ENCODE measurements around the gene ELFN2.

The ELFN2 gene

DNA sequence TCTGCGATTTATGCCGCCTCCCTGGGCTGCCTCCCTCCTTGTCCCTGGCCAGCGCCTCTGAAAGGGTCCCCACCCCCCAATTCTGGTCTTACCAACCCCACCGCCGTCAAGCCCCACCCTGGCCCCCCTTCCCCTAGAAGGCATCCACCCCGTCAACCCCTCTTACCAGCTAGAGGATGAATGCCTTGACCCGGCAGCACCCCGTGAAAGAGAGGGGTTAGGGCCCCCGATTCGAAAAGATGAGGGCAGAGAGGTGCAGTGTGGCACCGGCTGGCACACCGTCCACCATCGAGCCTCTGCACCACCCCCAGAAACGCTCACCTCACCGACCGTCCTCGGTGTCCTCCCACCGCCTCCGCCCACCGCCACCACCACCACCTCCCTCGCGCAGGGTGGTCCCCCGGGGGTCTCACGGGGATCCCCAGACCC, 559 bp downstream of the ELFN2 start:
- no peak for DNase-seq

GRCh38 chr22:37425800-37426705, 1.2 kb downstream of the ELFN2 start:
- DNase-seq: no peak

- DNase-seq: no peak
Measured at GRCh38 chr22:37425369-37425768, 1.9 kb downstream of the ELFN2 start.

DNA sequence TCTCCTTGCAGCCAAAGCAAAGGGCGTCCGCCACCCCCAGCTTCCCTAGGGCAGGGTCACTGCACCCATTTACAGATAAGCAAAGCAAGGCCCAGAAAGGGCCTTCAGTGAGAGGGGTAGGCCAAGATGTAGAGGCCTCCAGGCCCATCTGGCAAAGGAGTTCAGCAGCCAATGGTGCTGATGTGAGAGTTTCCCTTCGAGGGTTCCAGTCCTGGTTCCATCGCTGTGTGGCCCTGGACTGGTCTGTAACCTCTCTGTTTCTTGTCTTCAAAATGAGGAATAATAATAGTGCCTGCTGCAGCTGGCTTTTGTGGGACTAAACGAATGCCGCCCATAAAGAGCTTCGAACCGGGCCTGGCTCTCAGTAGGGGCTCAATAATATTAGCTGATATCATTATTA, 4.0 kb downstream of the ELFN2 start:
- no peak for DNase-seq

DNA sequence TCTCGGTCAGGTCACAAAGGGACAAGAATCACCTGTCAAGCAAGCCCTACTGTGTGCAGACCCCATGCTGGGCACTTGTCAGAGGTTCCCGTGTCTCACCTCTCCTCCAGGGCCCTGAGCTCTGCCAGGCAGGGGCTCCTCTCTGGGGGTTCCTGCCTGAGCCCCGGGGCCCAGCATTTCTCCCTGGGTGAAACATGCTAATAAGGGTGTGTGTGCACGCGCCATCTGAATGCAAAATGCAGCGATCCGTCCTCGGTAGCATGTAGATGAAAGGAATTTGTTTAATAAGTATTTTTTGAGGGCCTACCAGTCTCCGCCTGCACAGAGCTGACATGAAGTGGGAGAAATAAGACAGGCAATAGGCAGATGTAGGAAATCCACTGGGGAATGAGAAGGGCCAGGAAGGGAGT, 5.8 kb downstream of the ELFN2 start:
- no peak for DNase-seq

DNA sequence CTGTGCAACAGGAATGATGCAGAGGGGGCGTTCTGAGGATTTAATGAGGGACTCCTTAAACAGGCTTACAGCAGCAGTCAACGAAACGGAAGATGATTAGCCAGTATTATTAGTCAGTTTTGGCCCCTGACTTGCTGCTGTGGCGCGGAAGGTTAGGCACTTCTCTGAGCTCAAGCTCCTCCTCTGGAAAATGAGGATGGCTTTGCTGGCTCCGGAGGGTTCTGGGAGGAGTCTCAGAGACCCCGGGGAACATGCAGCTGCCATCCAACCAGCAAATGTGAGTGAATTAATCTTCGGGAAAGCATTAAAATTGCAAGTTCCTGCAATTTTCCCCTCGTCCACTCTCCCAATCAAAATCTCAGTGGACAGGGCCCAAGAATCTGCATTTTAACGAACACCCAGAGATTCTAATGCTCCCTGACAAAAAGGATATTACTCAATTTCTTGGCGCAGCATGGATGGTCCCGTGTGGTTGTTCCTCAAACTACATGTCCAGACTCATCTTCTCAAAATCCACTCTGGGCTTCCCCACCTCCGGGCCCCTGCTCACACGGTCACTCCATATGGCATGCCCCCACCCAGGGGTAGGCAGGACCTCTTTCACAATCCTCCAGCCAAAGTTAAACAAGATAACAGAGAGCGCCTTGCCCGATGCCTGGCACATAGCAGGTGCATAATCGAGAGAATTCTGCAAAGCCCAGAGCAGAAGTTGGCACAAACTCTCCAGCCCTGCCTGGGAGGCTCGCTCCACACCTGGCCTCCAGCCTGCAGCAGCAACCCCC, 6.4 kb downstream of the ELFN2 start:
- no peak for DNase-seq

- DNase-seq: peak; percentile 41 to 59
Measured at GRCh38 chr22:37419969-37420685, 7.2 kb downstream of the ELFN2 start.

GRCh38 chr22:37419370-37419968, 7.8 kb downstream of the ELFN2 start:
- peak in 1 of 2 experiments; percentile 29 for DNase-seq

DNA sequence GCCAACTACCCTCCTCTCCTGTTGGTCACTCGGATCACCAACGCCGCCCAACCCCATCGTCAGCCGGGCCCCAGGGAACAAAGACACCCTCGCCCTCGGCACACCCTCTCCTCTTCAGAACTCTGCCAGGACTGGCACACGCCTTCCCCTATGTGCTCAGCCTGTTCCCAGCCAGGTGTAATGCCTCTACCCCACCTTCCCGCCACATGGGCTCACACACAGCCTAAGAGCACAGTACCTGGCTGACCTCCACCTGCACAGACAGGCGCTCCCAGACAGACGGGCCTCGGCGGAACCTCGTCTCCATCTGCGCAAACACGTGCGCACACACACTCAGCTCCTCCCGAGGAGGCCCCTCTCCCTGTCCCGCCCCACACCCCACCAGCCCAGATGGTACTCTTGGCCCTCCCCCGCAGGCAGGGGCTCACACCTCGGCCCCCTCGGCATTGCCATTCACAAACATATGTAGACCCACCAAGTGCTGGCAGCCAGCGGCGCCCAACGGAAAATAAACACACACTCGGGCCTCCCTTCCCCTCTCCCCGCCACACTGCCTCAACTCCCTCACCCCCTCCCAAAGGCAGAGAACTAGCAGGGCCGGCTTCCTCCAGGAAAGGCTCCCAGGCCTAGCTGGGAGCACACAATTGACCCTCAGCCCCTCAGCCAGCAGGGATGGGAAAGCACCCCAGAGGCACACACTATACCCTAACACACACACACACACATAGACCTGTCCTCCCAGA, 8.5 kb downstream of the ELFN2 start:
- DNase-seq: no peak

DNA sequence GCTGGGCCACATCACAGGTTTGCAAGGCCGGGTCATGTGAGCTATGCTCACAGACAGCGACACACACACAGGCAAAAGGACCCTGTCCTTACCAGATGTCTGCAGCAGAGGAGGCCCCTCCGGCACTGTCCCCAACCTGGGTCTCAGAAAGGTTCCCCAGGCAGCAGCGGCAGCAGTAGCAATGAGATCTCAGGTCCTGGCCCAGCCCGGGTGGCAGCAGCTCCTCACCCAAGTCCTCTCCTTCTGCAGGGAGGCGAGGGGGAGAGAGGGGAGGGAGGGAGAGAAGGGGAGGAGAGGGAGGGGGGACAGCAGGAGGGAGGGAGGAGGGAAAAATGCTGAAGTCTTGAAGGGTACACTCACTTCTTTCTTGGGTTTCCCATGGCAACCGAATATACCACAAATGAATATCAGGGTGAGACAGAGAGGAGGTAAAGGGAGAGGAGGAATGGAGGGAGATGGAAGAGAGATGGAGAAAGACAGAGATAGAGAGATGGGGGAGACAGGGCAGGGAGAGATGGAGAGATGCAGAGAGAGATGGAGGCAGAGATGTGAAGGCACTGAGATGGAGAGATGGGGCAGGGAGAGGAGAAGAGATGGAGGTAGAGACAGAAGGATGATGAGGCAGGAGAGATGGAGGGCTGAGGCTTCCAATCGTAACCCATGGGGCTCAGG, 9.5 kb downstream of the ELFN2 start:
- DNase-seq: no peak

DNA sequence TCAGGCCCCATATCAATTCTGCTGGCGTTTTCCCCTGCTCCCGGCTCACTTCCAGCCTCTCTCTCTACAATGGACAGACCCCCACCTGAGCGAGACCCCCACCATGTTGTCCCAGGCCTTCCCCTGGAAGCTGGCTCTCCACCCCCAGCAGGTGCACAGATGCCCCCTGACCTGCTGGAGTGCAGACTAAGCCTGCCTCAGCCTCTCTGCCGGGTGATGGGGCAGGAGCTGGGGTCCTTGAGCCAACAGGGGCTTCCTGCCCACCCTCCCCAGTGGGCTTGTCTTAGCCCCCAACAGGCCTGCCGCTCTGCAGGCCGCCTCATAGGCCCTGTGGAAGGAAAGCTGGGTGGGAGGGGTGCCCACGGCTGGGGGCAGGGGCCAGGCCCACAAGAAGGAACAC, 10.0 kb downstream of the ELFN2 start:
- DNase-seq: no peak

DNA sequence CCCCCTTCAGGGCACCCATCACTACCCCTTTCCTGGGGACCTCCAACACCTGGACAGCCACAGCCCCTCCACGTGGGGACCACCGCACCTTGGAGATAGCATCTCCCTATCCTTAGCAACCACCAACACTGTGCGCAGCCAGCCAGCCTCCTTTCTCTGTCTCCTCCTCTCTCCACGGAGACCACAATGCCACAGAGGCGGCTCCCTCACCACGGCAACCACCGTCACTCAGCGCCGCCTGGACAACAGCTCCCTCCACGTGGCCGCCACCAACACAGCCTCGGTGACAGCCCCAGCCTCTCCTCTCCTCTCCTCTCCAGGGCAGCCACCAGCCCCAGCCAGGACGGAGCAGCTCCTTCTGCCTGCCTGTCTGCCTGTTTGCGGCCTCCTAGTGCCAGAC, 10.5 kb downstream of the ELFN2 start:
- DNase-seq: peak; percentile 47 to 55

DNA sequence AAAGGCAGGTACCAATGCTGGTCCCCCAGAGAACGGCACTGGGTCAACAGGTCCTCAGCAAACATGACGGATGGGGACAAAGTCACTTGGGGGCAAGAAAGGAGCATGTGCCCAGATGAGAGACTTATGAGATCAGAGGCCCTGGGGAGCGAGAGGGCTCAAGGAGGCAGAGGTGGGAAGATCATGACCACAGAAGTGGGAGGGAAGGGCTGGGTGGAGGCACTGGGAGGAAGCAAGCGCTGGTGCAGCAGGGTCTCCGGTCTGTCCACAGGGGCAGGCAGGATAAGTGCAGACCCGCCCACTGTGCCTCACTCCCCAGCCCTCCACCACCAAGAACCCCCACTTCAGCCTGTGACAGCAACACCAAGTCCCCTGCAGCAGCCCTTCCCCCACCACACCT, 10.9 kb downstream of the ELFN2 start:
- no peak for DNase-seq

GRCh38 chr22:37415210-37415609, 12.1 kb downstream of the ELFN2 start:
- DNase-seq: no peak

- DNase-seq: no peak
Measured at GRCh38 chr22:37414288-37414687, 13.0 kb downstream of the ELFN2 start.

- no peak for DNase-seq
Measured at GRCh38 chr22:37413546-37413945, 13.7 kb downstream of the ELFN2 start.

DNA sequence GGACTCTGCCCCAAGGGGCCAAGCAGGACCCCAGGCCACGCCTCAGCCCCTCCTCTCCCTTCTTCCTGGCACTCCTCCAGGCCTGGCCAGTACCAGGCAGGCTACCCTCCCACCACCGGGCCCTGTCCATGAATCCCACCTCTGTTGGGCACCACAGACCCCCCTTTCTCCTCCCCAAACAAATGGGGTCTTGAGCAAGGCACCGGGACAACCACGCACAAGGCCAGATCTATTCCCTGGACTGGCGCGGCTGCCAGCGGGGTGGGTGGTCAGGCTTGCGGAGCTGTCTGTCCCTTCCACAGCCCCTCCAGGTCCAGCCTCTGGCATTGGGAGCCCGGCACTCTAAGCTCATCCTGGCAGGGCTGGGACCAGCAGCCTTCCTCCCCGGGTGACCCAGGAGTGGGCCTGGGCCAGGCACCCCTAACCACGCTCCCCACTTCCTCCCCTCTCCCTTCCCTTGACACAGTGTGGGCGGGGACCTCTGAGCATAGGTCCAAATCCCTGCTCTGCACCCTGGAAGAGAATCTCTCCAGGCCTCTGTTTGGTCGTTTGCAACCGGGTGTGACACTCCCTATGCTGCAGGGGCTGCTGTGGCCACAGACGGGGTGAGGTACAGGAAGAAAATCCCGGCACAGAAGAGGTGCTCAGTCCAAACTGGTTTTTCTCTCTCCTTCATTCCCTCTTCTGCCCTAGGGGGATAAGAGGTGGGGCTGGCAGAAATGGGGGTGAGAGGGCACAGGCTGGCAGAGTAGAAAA, 14.6 kb downstream of the ELFN2 start:
- DNase-seq: no peak

DNA sequence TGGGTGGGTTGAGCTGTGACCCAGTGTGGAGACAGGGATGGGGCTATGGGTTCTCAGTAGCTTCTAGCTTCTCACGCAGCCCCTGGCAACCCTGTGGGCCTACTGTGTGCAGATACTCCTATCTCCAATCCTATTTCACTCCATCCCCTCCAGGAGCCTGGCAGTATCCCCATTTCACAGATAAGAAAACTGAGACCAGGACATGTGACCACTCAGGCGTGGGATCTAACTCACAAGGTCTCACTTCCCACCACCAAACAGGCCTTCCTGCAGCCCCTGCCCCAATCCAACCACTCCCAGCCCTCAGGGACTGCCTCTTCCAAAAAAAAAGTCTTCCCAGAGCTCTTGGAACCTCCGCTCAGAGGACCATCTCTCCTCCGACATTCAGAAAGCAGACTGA, 15.6 kb downstream of the ELFN2 start:
- DNase-seq: no peak

DNA sequence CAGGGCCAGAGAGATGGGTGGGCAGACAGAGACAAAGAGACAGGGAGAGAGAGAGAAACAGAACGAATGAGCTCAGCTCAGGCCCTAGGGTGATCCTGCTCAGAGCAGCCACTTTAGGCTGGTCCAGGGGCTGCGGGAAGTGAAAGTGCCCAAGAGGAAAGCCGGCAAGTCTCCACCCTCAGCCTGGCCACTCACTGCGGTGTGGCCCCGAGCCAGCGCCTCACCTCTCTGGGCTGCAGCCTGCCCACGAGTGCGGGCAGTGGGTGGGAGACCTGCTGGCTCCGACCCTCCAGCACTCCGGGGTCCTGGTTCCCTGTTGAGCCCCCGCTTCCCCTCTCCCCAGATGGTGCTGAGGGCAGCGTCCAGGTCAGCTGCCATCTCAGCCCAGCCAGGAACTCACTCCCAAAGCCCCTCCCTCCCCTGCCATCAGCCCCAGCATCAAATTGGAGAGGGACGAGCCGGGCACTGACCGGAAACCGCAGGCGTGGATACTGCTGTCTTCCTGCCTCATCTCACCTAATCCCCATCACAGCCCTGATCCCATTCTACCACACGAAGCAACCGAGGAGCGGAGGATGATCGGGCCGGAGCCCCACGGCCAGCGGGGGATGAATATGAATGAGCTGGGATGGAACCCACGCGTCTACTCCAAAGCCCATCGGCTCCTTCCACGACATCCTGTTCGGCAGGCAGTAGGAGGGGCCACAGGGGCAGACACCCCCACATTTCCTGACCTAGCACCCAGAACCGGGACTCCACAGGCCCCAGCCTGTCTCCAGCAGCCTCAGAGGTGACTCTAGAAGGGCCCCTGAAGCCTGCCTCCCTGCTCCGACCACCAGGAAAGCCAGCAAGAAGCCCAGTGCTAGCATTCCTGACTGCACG, 16.9 kb downstream of the ELFN2 start:
- DNase-seq: no peak
